H1 (cell line): ENCODE results near the gene F11. TPM values are rescaled to one million over a fixed set of nuclear protein-coding genes. Genes with fewer than 3 reads are reported as not detected.
A peak's percentile ranks its signal among the peaks of the same experiment; 100 is the strongest.

Experiments
- CTCF ChIA-PET: fragments of 300-600 bp; sonication (Branson Sonifier 250); formaldehyde crosslinking; loops from one replicate; lab custom pipeline; 2021; ENCODE audit not compliant: partially characterized antibody; lab: Charles Lee
- POLR2A ChIA-PET: fragments of 300-600 bp; sonication (Branson Sonifier 250); formaldehyde crosslinking; loops from one replicate; lab custom pipeline; 2021; ENCODE audit warnings: inconsistent platforms; ENCODE audit not compliant: partially characterized antibody; lab: Charles Lee
- DNase-seq, 2 experiments: peaks; one replicate each; pipeline versions ENCODE4 v3.0.0 to v3.0.0-alpha.2; 2010 to 2022; ENCODE audit warnings: low spot score in 2 of 2, low read depth in 1 of 2, mixed read lengths in 1 of 2
- FAIRE-seq: peaks from 2 replicates; lab custom pipeline; 2011; peaks lifted over from hg19 to GRCh38; lab: Jason Lieb, UNC
- H2AFZ ChIP-seq: 2 replicates; pipeline ENCODE4 v1.8.1; 2012; ENCODE audit warnings: low read length, inconsistent platforms
- H2AK5ac ChIP-seq: 2 replicates; pipeline ENCODE4 v1.6.1; 2013; ENCODE audit warnings: low read depth, low read length
- H2BK120ac ChIP-seq: replicated peaks from 2 replicates; pipeline ENCODE3; 2013; ENCODE audit warnings: low read depth, low read length, inconsistent platforms
- H2BK12ac ChIP-seq: 2 replicates; pipeline ENCODE4 v1.6.1; 2013; ENCODE audit warnings: low read depth, low read length
- H2BK15ac ChIP-seq: 2 replicates; pipeline ENCODE4 v1.6.1; 2013; ENCODE audit warnings: low read length
- H2BK20ac ChIP-seq: 2 replicates; pipeline ENCODE4 v1.6.1; 2013; ENCODE audit warnings: low read length
- H2BK5ac ChIP-seq: 2 replicates; pipeline ENCODE4 v1.6.1; 2013; ENCODE audit warnings: low read depth, low read length
- H3K14ac ChIP-seq: 2 replicates; pipeline ENCODE4 v1.6.1; 2013; ENCODE audit warnings: inconsistent platforms; ENCODE audit not compliant: insufficient read length
- H3K18ac ChIP-seq: 2 replicates; pipeline ENCODE4 v1.6.1; 2013; ENCODE audit warnings: low read length; ENCODE audit errors: extremely low read depth
- H3K23ac ChIP-seq: 2 replicates; pipeline ENCODE4 v1.6.1; 2013; ENCODE audit warnings: inconsistent platforms; ENCODE audit not compliant: insufficient read length
- H3K23me2 ChIP-seq: 2 replicates; pipeline ENCODE4 v1.6.1; 2013; ENCODE audit warnings: low read depth, low read length
- H3K27ac ChIP-seq: 2 replicates; pipeline ENCODE4 v1.6.1; 2011; ENCODE audit warnings: low read depth, low read length, inconsistent platforms
- H3K27me3 ChIP-seq, 4 experiments: replicated peaks in 1 of 4; 1 replicate in 1 of 4; 2 replicates in 3 of 4; pipeline versions ENCODE4 v1.6.1 to v1.8.1; 2011 to 2013; ENCODE audit warnings: low read length in 3 of 4, mild to moderate bottlenecking in 3 of 4, inconsistent platforms in 2 of 4, mixed read lengths in 2 of 4, moderate library complexity in 1 of 4; ENCODE audit not compliant: control insufficient read depth in 3 of 4, insufficient read depth in 3 of 4; ENCODE audit errors: extremely low read depth in 1 of 4
- H3K36me3 ChIP-seq, 4 experiments: 2 replicates each; pipeline versions ENCODE4 v1.6.1 to v1.8.1; 2011 to 2013; ENCODE audit warnings: mild to moderate bottlenecking in 4 of 4, low read length in 3 of 4, moderate library complexity in 2 of 4, control low read depth in 1 of 4, inconsistent platforms in 1 of 4; ENCODE audit not compliant: insufficient read depth in 4 of 4, control insufficient read depth in 2 of 4
- H3K4ac ChIP-seq: replicated peaks from 2 replicates; pipeline ENCODE3; 2013; ENCODE audit warnings: low read length, low read depth, mixed read lengths, inconsistent platforms; ENCODE audit not compliant: insufficient read length
- H3K4me1 ChIP-seq, 4 experiments: replicated peaks in 1 of 4; 1 replicate in 1 of 4; 2 replicates in 3 of 4; pipeline versions ENCODE4 v1.6.1 to v1.8.1; 2011 to 2013; ENCODE audit warnings: low read length in 3 of 4, inconsistent platforms in 2 of 4, mixed read lengths in 1 of 4; ENCODE audit not compliant: insufficient read depth in 4 of 4, control insufficient read depth in 3 of 4
- H3K4me2 ChIP-seq, 2 experiments: 2 replicates each; pipeline versions ENCODE4 v1.6.1 to v1.8.1; 2011 to 2013; ENCODE audit warnings: low read depth in 2 of 2, low read length in 2 of 2, control low read depth in 1 of 2, inconsistent platforms in 1 of 2, mild to moderate bottlenecking in 1 of 2; ENCODE audit not compliant: insufficient read depth in 1 of 2
- H3K4me3 ChIP-seq, 4 experiments: fragments of 200-600, 300-600 bp in 1 of 4; sonication (generic), shearing (Covaris generic), sonication (Bioruptor Twin) in 1 of 4; 2 replicates each; pipeline versions ENCODE4 v1.5.1 to v1.8.1; 2011 to 2016; ENCODE audit warnings: low read length in 4 of 4, low read depth in 3 of 4, control low read depth in 2 of 4, inconsistent platforms in 2 of 4, mild to moderate bottlenecking in 2 of 4, mixed read lengths in 1 of 4, moderate library complexity in 1 of 4; ENCODE audit not compliant: insufficient read depth in 2 of 4; ENCODE audit errors: extremely low read depth in 1 of 4
- H3K56ac ChIP-seq: replicated peaks from 2 replicates; pipeline ENCODE3; 2013; ENCODE audit warnings: low read depth, mild to moderate bottlenecking, mixed read lengths, low read length, inconsistent platforms; ENCODE audit not compliant: insufficient read length
- H3K79me1 ChIP-seq: 2 replicates; pipeline ENCODE4 v1.6.1; 2013; ENCODE audit warnings: low read depth, low read length, control low read depth
- H3K79me2 ChIP-seq, 2 experiments: 2 replicates each; pipeline versions ENCODE4 v1.6.1 to v1.8.1; 2012 to 2013; ENCODE audit warnings: low read length in 2 of 2, mild to moderate bottlenecking in 2 of 2, inconsistent platforms in 1 of 2; ENCODE audit not compliant: insufficient read depth in 2 of 2, control insufficient read depth in 1 of 2
- H3K9ac ChIP-seq, 4 experiments: replicated peaks in 1 of 4; 1 replicate in 1 of 4; 2 replicates in 3 of 4; pipeline versions ENCODE4 v1.6.1 to v1.8.1; 2011 to 2013; ENCODE audit warnings: low read depth in 3 of 4, low read length in 3 of 4, control low read depth in 2 of 4, mild to moderate bottlenecking in 2 of 4, moderate library complexity in 2 of 4, inconsistent platforms in 1 of 4; ENCODE audit errors: extremely low read depth in 1 of 4
- H3K9me3 ChIP-seq, 2 experiments: 2 replicates each; pipeline versions ENCODE4 v1.6.1 to v1.8.1; 2012 to 2013; ENCODE audit warnings: mild to moderate bottlenecking in 2 of 2, moderate library complexity in 2 of 2, control low read depth in 1 of 2, inconsistent platforms in 1 of 2, low read depth in 1 of 2, low read length in 1 of 2, mixed read lengths in 1 of 2; ENCODE audit not compliant: insufficient read depth in 2 of 2
- H4K20me1 ChIP-seq, 2 experiments: replicated peaks in 1 of 2; 2 replicates each; pipeline versions ENCODE3 to v1.8.1; 2011 to 2013; ENCODE audit warnings: inconsistent platforms in 2 of 2, low read length in 2 of 2, mild to moderate bottlenecking in 1 of 2; ENCODE audit not compliant: insufficient read depth in 2 of 2, control insufficient read depth in 1 of 2
- H4K5ac ChIP-seq: 2 replicates; pipeline ENCODE4 v1.6.1; 2013; ENCODE audit warnings: low read length, low read depth, mixed read lengths, inconsistent platforms; ENCODE audit not compliant: insufficient read length
- H4K8ac ChIP-seq: 2 replicates; pipeline ENCODE4 v1.8.0; 2013; ENCODE audit warnings: mild to moderate bottlenecking, moderate library complexity, low read length, inconsistent platforms; ENCODE audit not compliant: insufficient read depth; ENCODE audit errors: extremely low read depth
- H4K91ac ChIP-seq: replicated peaks from 2 replicates; pipeline ENCODE3; 2013; ENCODE audit warnings: low read length, mixed read lengths, inconsistent platforms; ENCODE audit not compliant: insufficient read length
- SP2 ChIP-seq: IDR thresholded peaks from 2 replicates; pipeline ENCODE4 v1.6.1; 2012; ENCODE audit warnings: mild to moderate bottlenecking, low read length, inconsistent platforms
- polyA plus RNA-seq, 7 experiments: library from polyadenylated mRNA; depleted of rRNA in 3 of 7; stranded (reverse) in 5 of 7; unstranded in 2 of 7; fragments of >200 nt in 5 of 7; fragments of 200-250 nt in 2 of 7; gene quantifications; 1 replicate in 5 of 7; 2 replicates in 1 of 7; 4 replicates in 1 of 7; pipeline versions ENCODE4 v1.2.1 to v1.2.3, GENCODE V29; 2011 to 2013; ENCODE audit warnings: missing spikeins in 2 of 7, mixed read lengths in 2 of 7
- total RNA-seq: library from RNA; stranded (reverse); fragmentation: NEBNext Ultra II Directional; extraction: Animal tissue kit (Norgen Biotek cat#: 25700); gene quantifications from 2 replicates; pipeline ENCODE4 v1.2.1, GENCODE V29; 2021

F11 gene
- total and polyA plus RNA-seq, 2 of the 8 experiments (the other 6 are each of a cell fraction or from before 2014, with no cell fraction given), result 0.27 to 0.99 TPM

GRCh38 chr4:186225848-186226247, 40.1 kb upstream of the F11 start:
- Histone ChIP-seq H3K4me1 (peaks cover 0 to 8% (median 0%) of the 10 kb centered on the region in 4 experiments; a peak in 2 of 7 replicates), H3K23me2 (no peaks in the 10 kb centered on the region), H3K4ac (no peak overlapping the region), H2BK5ac (no peak overlapping the region), H2BK20ac (no peak overlapping the region), H3K56ac (no peak overlapping the region), H2AFZ (no peak overlapping the region), H2BK15ac (no peak overlapping the region), H3K14ac (no peak overlapping the region), H2BK120ac (no peak overlapping the region), H3K9me3 (peaks cover 13 to 24% of the 10 kb centered on the region in 2 experiments), H2AK5ac (no peak overlapping the region), H2BK12ac (no peak overlapping the region), H3K79me1 (no peaks in the 10 kb centered on the region), H3K36me3 (no peaks in the 10 kb centered on the region), H4K5ac (no peak overlapping the region), H3K4me3 (0 out of 8 replicates have a peak overlapping the region, but pooled peaks of 1 of the 4 experiments have one; percentile 3), H3K79me2 (no peaks in the 10 kb centered on the region), H3K18ac (no peak overlapping the region), H4K20me1 (no peaks in the 10 kb centered on the region), H3K27ac (no peak overlapping the region), H3K4me2 (no peak overlapping the region), H4K8ac (no peak overlapping the region), H3K23ac (no peak overlapping the region), H4K91ac (no peak overlapping the region), H3K27me3 (no peaks in the 10 kb centered on the region), H3K9ac (no peak overlapping the region)
- no peak for TF ChIP-seq SP2
- DNase-seq (no peak), FAIRE-seq (peak; percentile 62)
- ChIA-PET CTCF (interaction anchor here (1.1 to 1.2 kb wide), 2 partner anchors 15 to 76 kb away, joined by 3 read pairs; no protein-coding TSS in a partner anchor), POLR2A (interaction anchor here (0.8 to 1.3 kb wide), 2 partner anchors 16 to 18 kb away, joined by 3 to 4 read pairs; no protein-coding TSS in a partner anchor)
